Measurements from ENCODE around the gene MYRF.

The MYRF gene

GRCh38 chr11:61714316-61714715, 38.1 kb upstream of the MYRF start:
- TF ChIP-seq ZFX (IDR thresholded peaks at IDR 0.05) = no peak
- TF ChIP-seq CTCF (conservative IDR thresholded peaks at IDR 0.05) = no peak
- H3K27ac ChIP-seq = no peak overlapping the region

GRCh38 chr11:61714916-61715315, 37.5 kb upstream of the MYRF start:
- TF ChIP-seq ZFX (IDR thresholded peaks at IDR 0.05) (no peak), CTCF (conservative IDR thresholded peaks at IDR 0.05) (no peak)
- no peak overlapping the region for H3K27ac ChIP-seq

GRCh38 chr11:61715867-61716266, 36.6 kb upstream of the MYRF start:
- H3K27ac ChIP-seq = no peak overlapping the region
- TF ChIP-seq ZFX (IDR thresholded peaks at IDR 0.05) (no peak), CTCF (conservative IDR thresholded peaks at IDR 0.05) (no peak)

DNA sequence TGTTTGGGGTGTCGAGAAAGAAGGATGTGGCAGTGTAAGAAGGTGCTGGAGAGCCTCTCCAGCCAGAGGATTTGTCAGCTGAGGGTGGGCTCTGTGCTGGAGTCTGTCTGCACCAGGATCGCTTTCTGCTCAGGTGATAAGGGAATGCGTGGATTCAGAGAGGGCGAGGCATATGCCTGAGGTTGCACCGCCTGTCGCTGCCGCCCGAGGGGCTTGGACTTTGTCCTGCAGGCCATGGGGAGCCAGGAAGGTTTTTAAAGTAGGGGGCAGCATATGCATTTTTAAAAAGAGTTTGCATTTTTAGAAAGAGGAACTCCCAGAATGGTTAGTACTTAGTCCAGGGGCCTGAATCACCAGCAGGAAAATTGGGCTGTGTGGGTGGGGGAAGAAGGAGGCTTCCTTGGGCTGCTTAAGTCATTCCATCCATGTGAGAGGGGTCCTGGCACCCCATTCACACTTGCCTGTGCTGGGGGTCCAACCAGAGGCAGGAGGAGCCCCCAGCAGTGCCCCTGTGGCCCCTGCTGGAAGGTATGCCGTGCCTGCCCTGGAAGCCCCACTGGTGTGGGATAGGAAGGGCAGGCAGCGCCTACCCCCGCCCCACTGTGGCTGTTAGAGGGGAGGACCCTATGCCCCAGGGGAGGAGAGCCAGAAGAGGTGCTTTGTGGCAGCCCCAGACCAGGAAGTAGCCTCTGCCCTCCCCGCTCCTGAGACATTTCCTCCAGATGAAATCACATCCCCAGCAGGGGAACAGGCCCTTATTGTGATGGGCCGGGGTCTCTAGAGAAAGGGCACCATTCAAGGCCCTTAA, 35.8 kb upstream of the MYRF start:
- no peak overlapping the region for H3K27ac ChIP-seq
- TF ChIP-seq CTCF (conservative IDR thresholded peaks at IDR 0.05) (no peak), ZFX (IDR thresholded peaks at IDR 0.05) (no peak)

- no peak for TF ChIP-seq ZFX (IDR thresholded peaks at IDR 0.05)
- TF ChIP-seq CTCF (conservative IDR thresholded peaks at IDR 0.05) = no peak
- no peak overlapping the region for H3K27ac ChIP-seq
Observed at GRCh38 chr11:61717286-61718033, 35.0 kb upstream of the MYRF start.

- no peak overlapping the region for H3K27ac ChIP-seq
- TF ChIP-seq CTCF (conservative IDR thresholded peaks at IDR 0.05) = no peak
- TF ChIP-seq ZFX (IDR thresholded peaks at IDR 0.05) = no peak
Observed at GRCh38 chr11:61718046-61718531, 34.3 kb upstream of the MYRF start.

Data from C4-2B (cell line).